ENCODE data around the gene CD40.
"Not testable (repeated sequence)": the region's sequence is repeated elsewhere in the genome, so short reads cannot be mapped to it uniquely, and the experiment has no call there.

The CD40 gene

DNA sequence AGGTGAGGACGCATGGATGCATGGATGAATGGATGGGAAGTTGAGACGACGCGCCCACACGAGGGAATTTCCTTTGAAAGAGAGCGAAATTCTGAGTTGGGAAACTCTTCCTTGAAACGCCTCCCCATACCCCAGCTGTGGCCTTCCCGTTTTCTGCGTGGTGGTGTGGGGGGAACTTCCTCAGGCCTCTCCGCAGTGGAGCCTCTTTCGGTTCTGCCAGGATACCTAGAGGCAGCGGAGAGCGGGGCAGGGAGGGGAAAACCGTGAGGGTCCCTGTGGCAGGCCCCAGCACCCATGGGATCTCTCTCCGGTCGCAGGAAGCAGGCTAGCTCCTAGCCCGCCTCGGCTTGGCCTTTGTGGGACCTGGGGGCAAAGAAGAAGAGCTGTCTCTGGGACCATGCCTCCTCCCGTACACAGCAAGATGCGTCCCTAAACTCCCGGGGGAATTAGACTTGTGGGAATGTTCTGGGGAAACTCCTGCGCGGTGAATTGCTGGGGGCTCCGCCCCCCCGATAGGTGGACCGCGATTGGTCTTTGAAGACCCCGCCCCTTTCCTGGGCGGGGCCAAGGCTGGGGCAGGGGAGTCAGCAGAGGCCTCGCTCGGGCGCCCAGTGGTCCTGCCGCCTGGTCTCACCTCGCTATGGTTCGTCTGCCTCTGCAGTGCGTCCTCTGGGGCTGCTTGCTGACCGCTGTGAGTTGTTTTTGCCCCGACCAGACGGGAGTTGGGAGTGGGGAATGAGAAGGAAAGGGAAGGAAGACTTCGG, at the start of gene CD40:
TSS of gene CD40 (plus strand) at position 611 of the 764 bp plus-strand sequence. CDS start at position 641, 30 bp downstream.
- peak; percentile 76 for DNase-seq (ENCODE audit: low spot score)

DNA sequence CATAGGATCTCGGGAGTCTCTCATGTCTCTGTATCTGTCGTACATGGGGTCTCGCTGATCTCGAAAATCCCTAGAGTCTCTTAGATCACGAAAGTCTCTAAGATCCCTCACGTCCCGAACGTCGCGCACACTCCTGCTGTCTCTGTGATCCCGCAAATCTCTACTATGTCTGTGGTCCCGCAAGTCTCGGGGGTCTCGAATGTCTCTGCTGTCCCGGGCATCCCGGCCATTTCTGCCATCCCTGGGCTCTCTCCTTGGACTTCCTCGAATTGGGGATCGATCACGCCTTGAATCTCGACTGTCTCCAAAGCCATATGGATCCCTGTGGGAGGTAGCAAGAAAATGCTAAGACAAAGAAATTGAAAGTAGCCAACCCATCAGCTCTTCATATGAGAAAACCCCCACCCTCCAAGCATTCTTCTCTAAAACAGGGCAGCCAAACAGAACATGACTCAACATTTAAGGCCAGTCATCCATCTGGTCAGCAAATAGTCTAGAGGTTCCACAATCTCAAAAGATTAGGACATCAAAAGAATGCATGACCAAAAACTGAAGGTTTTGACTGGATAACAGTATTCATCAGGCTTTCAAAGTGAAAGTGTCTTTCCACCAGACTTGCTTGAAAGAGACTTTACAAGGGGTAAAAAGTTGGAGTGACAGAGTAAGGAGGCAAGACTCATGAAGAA, 47.8 kb upstream of the CD40 start:
- DNase-seq (ENCODE audit: low spot score) = peak; percentile 57

DNA sequence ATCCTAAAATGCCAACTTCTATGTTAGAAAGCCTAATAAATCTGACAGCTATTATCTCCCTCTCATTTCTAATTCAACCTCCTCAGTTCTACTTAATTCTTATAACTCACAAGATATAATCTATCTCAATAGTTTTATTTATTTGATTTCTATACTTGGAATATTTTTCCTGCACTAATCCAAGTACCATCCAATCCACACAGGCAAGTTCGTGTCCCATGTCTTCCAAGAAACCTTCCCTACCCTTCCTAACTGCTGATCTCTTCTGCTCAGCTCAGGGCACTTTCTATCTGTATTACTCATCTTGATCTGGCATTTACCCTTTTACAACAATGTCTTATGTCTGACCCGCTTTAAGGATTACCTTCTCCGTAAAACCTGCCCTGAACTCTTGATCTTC, 46.5 kb upstream of the CD40 start:
- no peak for DNase-seq (ENCODE audit: low spot score)

DNA sequence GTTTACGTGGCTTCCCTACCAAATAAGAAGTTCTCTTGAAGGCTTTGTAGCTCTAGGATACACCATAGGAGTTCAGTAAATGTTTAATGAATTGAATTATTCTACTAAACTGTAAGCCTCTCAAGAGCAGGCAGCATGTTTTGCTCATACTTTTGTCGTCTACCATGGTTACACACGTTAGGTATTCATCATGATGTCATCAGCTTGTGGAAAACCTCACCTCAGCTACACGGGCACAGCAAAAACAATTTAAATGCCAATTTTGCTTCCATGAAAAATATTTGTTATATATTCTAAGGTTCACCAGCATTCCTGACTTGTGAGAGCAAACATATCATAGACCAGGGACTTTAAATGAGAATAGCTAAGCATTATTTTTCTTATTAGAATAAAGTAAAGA, 45.1 kb upstream of the CD40 start:
- no peak for DNase-seq (ENCODE audit: low spot score)

GRCh38 chr20:46073443-46073842, 44.7 kb upstream of the CD40 start:
- no peak for DNase-seq (ENCODE audit: low spot score)

GRCh38 chr20:46074006-46074405, 44.1 kb upstream of the CD40 start:
- no peak for DNase-seq (ENCODE audit: low spot score)

GRCh38 chr20:46076806-46077205, 41.3 kb upstream of the CD40 start:
- no peak for DNase-seq (ENCODE audit: low spot score)

- DNase-seq (ENCODE audit: low spot score) = no peak
Measured at GRCh38 chr20:46077642-46078305, 40.3 kb upstream of the CD40 start.

DNA sequence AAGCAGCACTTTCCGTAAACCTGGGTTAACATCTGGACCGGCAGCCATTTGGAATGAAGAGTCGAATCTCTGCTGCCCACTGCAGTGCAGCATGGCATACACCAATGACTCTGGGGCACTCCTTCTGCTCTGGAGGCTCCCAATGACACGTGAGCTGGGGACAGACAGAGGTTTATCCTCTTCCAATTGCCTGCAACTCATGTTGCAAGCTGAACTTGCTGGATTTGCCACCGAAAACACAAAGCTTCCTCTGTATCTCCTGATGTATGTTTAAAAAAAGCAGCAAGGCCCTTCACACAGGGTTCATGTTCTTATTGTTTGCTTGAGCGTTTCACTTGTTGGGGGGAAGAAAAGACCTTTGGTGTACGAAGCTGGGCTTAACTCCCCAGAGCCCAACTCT, 39.2 kb upstream of the CD40 start:
- DNase-seq (ENCODE audit: low spot score) = no peak

GRCh38 chr20:46081074-46081473, 37.0 kb upstream of the CD40 start:
- DNase-seq (ENCODE audit: low spot score) = no peak

GRCh38 chr20:46083101-46083500, 35.0 kb upstream of the CD40 start:
- DNase-seq (ENCODE audit: low spot score) = no peak

DNA sequence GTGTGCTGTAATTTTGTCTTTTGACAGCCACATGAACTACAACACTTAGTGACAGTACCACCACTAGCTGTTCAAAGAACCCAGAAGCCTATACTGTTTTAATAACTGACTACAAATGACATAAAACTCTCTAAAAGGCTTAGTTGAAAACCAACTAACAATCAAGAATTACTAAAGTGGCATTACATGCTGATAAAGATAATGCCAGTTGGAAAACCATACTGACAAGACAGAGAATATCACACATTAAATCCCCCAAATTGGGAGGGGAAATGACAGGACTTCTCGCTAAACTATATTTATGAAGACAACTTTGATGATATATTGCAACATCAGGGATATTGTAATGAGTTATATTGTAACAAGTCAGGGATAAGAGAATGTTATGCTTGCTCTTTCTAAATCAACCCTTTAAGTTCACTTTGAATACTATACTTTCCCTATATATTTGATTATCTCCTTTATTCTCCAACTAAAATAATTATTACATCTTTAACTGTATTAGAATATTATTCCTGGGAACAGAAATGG, 34.5 kb upstream of the CD40 start:
- DNase-seq (ENCODE audit: low spot score) = no peak

GRCh38 chr20:46084805-46085178, 33.3 kb upstream of the CD40 start:
- no peak for DNase-seq (ENCODE audit: low spot score)

- DNase-seq (ENCODE audit: low spot score) = peak; percentile 23
Measured at GRCh38 chr20:46085179-46085851, 32.8 kb upstream of the CD40 start.

DNA sequence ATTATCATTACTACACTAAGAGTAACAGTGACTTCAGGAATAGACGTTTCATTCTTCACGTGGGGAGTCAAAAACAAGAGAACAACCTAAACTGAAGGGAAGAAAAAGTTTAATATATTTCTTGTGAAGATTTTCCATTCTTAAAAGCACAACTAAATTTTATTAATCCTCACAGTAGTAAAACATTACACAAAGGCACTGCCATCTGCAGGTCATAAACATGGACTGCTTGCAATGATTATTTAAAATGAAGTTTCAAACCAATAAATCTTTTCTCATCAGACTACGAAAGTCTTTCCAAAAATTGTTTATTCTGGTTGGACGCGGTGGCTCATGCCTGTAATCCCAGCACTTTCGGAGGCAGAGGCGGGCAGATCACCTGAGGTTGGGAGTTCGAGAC, 31.0 kb upstream of the CD40 start:
- peak; percentile 22 for DNase-seq (ENCODE audit: low spot score)

GRCh38 chr20:46088409-46089166, 29.5 kb upstream of the CD40 start:
- DNase-seq (ENCODE audit: low spot score) = peak; percentile 23

DNA sequence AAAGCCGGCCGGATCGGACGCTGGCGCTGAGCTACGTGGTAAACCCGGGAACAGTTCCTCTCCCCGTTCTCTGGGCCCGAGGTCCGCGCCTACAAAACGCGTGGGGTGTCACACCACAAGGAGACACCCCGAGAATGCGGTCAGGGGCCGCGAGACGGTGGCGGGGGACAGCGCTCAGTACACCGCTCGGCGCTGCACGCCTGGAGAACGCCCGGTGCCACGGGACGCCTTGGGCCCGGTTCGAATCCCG, 29.0 kb upstream of the CD40 start:
- DNase-seq (ENCODE audit: low spot score) = peak; percentile 64

DNA sequence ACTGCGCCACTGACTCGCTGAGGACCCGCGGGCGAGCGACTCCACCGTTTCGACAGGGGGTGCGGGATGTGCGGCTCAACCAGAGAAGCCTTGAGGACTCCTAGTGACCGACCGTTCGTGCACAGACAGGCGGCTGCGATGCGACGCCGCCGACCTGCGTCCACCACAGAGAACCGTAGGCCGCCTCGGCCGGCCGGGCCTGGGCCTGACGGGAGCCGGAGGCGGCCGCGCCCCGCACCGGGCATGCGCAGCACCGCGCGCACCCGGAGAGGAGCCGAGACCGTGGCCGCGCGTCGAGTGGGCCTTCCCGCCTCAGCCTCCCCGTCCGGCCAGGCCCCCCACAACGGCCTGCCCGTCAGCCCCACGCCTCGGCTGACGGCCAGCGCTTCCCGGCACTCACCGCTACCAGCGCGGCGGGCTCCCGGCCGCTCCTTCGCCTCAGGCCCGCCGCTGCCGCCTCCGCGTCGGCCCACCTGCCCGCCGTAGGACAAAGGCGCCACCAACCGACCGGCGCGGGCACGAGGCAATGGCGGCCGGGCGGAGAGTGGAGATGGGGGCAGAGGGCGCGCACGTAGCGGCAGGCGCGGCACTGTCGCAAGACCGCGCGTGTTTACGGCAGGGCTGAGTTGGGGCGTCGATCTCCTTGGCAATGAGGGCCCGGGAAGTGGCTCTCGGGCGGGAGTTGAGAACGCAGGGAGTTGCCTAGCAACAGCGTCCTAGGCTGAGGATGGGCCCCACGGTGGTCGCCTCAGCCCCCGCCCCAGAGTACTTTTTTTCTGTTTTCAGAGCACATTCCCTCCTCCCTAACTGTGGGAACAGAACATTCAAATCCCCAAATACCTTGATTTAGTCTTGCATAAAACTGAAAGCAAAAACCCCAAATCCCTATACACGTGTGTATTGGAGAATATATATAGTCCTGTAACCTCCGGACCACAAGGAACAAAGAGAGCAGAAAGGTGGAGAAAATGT, 28.4 kb upstream of the CD40 start, which contains the start of gene NCOA5:
TSS of gene NCOA5 (minus strand) at position 546 of the 972 bp plus-strand sequence. CDS start 10,538 bp downstream, outside the sequence.
- peak; percentile 99 for DNase-seq (ENCODE audit: low spot score)

DNA sequence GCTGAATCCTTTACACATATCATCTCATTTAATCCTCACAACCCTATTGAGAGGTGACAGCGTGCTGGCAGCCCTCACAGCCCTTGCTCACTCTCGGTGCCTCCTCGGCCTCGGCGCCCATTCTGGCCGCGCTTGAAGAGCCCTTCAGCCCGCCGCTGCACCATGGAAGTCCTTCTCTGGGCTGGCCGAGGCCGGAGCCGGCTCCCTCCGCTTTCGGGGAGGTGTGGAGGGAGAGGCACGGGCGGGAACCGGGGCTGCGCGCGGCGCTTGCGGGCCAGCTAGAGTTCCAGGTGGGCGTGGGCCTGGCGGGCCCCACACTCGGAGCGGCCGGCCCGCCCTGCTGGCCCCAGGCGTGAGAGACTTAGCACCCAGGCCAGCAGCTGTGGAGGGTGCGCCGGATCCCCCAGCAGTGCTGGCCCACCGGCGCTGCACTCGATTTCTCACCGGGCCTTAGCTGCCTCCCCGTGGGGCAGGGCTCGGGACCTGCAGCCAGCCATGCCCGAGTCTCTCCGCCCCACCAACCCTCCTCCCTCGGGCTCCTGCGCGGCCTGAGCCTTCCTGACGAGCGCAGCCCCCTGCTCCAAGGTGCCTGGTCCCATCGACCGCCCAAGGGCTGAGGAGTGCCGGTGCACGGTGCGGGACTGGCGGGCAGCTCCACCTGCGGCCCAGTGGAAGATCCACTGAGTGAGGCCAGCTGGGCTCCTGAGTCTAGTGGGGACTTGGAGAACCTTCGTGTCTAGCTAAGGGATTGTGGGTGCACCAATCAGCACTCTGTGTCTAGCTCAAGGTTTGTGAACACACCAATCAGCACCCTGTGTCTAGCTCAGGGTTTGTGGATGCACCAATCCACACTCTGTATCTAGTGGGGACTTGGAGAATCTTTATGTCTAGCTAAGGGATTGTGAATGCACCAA, 26.2 kb upstream of the CD40 start:
- not testable (repeated sequence) for DNase-seq (ENCODE audit: low spot score)

Data from GM03348 (cell line).